Epithelial cell of proximal tubule (primary cell): ENCODE data around the gene SOCS4. TPM values are rescaled to one million over a fixed set of nuclear protein-coding genes. Genes with fewer than 3 reads are reported as not detected.
A peak's percentile ranks its signal among the peaks of the same experiment; 100 is the strongest.
"Not testable (repeated sequence)": the region's sequence is repeated elsewhere in the genome, so short reads cannot be mapped to it uniquely, and the experiment has no call there.

Experiments used
- DNase-seq: peaks from one replicate; pipeline ENCODE4 v3.0.0-alpha.2; 2011; ENCODE audit warnings: low read depth
- H3K4me3 ChIP-seq: 2 replicates; pipeline ENCODE4 v1.5.1; 2011; ENCODE audit warnings: low read depth, mild to moderate bottlenecking, low read length
- CTCF ChIP-seq: conservative IDR thresholded peaks from 2 replicates; pipeline ENCODE4 v1.5.1; 2012; ENCODE audit warnings: low read depth, mild to moderate bottlenecking, low read length
- total RNA-seq: library from RNA; depleted of rRNA; stranded (reverse); fragments of >200 nt; gene quantifications from 2 replicates; pipeline ENCODE4 v1.2.3, GENCODE V29; 2015

Gene SOCS4
- total RNA-seq, 1 donor from 2014 or later, result 13.0 TPM

- no peak overlapping the region for H3K4me3 ChIP-seq
- DNase-seq, result no peak
- no peak for TF ChIP-seq CTCF
These were observed 12.0 kb upstream of the SOCS4 start for GRCh38 chr14:55015006-55015405.

- no peak overlapping the region for H3K4me3 ChIP-seq
- no peak for DNase-seq
- no peak for TF ChIP-seq CTCF
These were observed 7.0 kb upstream of the SOCS4 start for GRCh38 chr14:55019968-55020554.

- DNase-seq, H3K4me3 ChIP-seq: not testable (repeated sequence)
These were observed 2.7 kb upstream of the SOCS4 start for GRCh38 chr14:55024365-55024764.

- H3K4me3 ChIP-seq, result peak overlapping the region; percentile 78
- no peak for DNase-seq
- TF ChIP-seq CTCF, result no peak
These were observed 1.1 kb upstream of the SOCS4 start for GRCh38 chr14:55025948-55026347.

- peak overlapping the region; percentile 78 for H3K4me3 ChIP-seq
- no peak for DNase-seq
- TF ChIP-seq CTCF, result no peak
These were observed 619 bp upstream of the SOCS4 start for GRCh38 chr14:55026441-55026792.

GRCh38 chr14:55028066-55028465, 1.0 kb downstream of the SOCS4 start:
- TF ChIP-seq CTCF, result no peak
- peak overlapping the region; percentile 78 for H3K4me3 ChIP-seq
- no peak for DNase-seq

GRCh38 chr14:55028476-55028875, 1.4 kb downstream of the SOCS4 start:
- H3K4me3 ChIP-seq, result peak overlapping the region; percentile 78
- DNase-seq, result no peak
- TF ChIP-seq CTCF, result no peak
